HG03520 (cell line): ENCODE results near the gene TBX15.

Experiments
- ATAC-seq: cut with Tn5 transposase; IDR thresholded peaks from one replicate; pipeline ENCODE4 v1.9.1; 2021; ENCODE audit warnings: mild to moderate bottlenecking, moderate library complexity; ENCODE audit not compliant: unreplicated experiment

Gene TBX15

GRCh38 chr1:119002028-119002686, 14.0 kb upstream of the TBX15 start:
- ATAC-seq = no peak

- no peak for ATAC-seq
Measured at GRCh38 chr1:119001181-119002027, 13.3 kb upstream of the TBX15 start.

- ATAC-seq = no peak
Measured at GRCh38 chr1:119000371-119001180, 12.4 kb upstream of the TBX15 start.

GRCh38 chr1:118999348-119000071, 11.4 kb upstream of the TBX15 start:
- no peak for ATAC-seq

- no peak for ATAC-seq
Measured at GRCh38 chr1:118998171-118998570, 10.0 kb upstream of the TBX15 start.

GRCh38 chr1:118997225-118997624, 9.1 kb upstream of the TBX15 start:
- no peak for ATAC-seq

- ATAC-seq = no peak
Measured at GRCh38 chr1:118995312-118996016, 7.3 kb upstream of the TBX15 start.

GRCh38 chr1:118993700-118994026, 5.5 kb upstream of the TBX15 start:
- ATAC-seq = no peak

- no peak for ATAC-seq
Measured at GRCh38 chr1:118992868-118993699, 4.9 kb upstream of the TBX15 start.

GRCh38 chr1:118992237-118992825, 4.2 kb upstream of the TBX15 start:
- ATAC-seq = no peak

GRCh38 chr1:118991448-118991847, 3.3 kb upstream of the TBX15 start:
- no peak for ATAC-seq

- ATAC-seq = no peak
Measured at GRCh38 chr1:118990513-118991152, 2.5 kb upstream of the TBX15 start.

- no peak for ATAC-seq
Measured at GRCh38 chr1:118989878-118990378, 1.8 kb upstream of the TBX15 start.

GRCh38 chr1:118989006-118989815, 1.1 kb upstream of the TBX15 start:
- ATAC-seq = no peak

- ATAC-seq = no peak
Measured at GRCh38 chr1:118987468-118988185, 516 bp downstream of the TBX15 start.

GRCh38 chr1:118986555-118987467, 1.3 kb downstream of the TBX15 start:
- ATAC-seq = no peak
